D721Med (cell line): ENCODE data around the gene MRPL55.

Experiments used
- DNase-seq: peaks from one replicate; pipeline ENCODE4 v3.0.0; 2011; ENCODE audit warnings: low spot score; ENCODE audit not compliant: insufficient read length
- FAIRE-seq: peaks from 2 replicates; lab custom pipeline; 2011; peaks lifted over from hg19 to GRCh38; lab: Jason Lieb, UNC
- CTCF ChIP-seq: IDR thresholded peaks from 2 replicates; pipeline ENCODE4 v1.5.1; 2012; ENCODE audit warnings: mild to moderate bottlenecking, control low read depth; ENCODE audit not compliant: insufficient read depth; ENCODE audit errors: missing control alignments

MRPL55 gene

GRCh38 chr1:228154670-228155571, 45.8 kb upstream of the MRPL55 start:
- TF ChIP-seq CTCF = no peak
- no peak for DNase-seq
- FAIRE-seq = no peak

GRCh38 chr1:228154021-228154669, 45.0 kb upstream of the MRPL55 start:
- FAIRE-seq = no peak
- no peak for DNase-seq
- TF ChIP-seq CTCF = no peak

- no peak for FAIRE-seq
- DNase-seq = no peak
- TF ChIP-seq CTCF = no peak
Observed at GRCh38 chr1:228152918-228153258, 43.8 kb upstream of the MRPL55 start.

GRCh38 chr1:228152097-228152917, 43.2 kb upstream of the MRPL55 start:
- FAIRE-seq = no peak
- DNase-seq = no peak
- TF ChIP-seq CTCF = no peak

GRCh38 chr1:228151180-228151925, 42.3 kb upstream of the MRPL55 start:
- FAIRE-seq (no peak), DNase-seq (no peak)
- no peak for TF ChIP-seq CTCF

GRCh38 chr1:228150461-228151179, 41.5 kb upstream of the MRPL55 start:
- FAIRE-seq = no peak
- TF ChIP-seq CTCF = no peak
- DNase-seq = no peak
